Measurements from ENCODE around the gene DPH2.

- TF ChIP-seq, protein P1, sequence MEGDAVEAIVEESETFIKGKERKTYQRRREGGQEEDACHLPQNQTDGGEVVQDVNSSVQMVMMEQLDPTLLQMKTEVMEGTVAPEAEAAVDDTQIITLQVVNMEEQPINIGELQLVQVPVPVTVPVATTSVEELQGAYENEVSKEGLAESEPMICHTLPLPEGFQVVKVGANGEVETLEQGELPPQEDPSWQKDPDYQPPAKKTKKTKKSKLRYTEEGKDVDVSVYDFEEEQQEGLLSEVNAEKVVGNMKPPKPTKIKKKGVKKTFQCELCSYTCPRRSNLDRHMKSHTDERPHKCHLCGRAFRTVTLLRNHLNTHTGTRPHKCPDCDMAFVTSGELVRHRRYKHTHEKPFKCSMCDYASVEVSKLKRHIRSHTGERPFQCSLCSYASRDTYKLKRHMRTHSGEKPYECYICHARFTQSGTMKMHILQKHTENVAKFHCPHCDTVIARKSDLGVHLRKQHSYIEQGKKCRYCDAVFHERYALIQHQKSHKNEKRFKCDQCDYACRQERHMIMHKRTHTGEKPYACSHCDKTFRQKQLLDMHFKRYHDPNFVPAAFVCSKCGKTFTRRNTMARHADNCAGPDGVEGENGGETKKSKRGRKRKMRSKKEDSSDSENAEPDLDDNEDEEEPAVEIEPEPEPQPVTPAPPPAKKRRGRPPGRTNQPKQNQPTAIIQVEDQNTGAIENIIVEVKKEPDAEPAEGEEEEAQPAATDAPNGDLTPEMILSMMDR (IDR thresholded peaks at IDR 0.05): no peak
- TF ChIP-seq POLR2AphosphoS5 (IDR thresholded peaks at IDR 0.05): no peak
- TF ChIP-seq POLR2A (IDR thresholded peaks at IDR 0.05): no peak
- no peak for TF ChIP-seq EP300 (IDR thresholded peaks at IDR 0.05)
These were observed 7.5 kb upstream of the DPH2 start for GRCh38 chr1:43962324-43962723.

Measured in sigmoid colon (tissue), 4 donors.